K562 (cell line): ENCODE data around the gene KANK4. TPM values are rescaled to one million over a fixed set of nuclear protein-coding genes. Genes with fewer than 3 reads are reported as not detected.

ENCODE experiments used
- L3MBTL2 ChIP-seq: fragments of 450-650 bp; IDR thresholded peaks from 2 replicates; pipeline ENCODE4 v1.6.1; 2016; ENCODE audit warnings: mild to moderate bottlenecking, moderate library complexity
- ZNF407 ChIP-seq: fragments of 450-650 bp; IDR thresholded peaks from 2 replicates; pipeline ENCODE4 v1.6.1; 2016; ENCODE audit warnings: low read depth
- polyA plus RNA-seq, 8 experiments: library from polyadenylated mRNA; depleted of rRNA in 4 of 8; stranded (reverse) in 5 of 8; unstranded in 3 of 8; fragments of >200 nt; fragmentation: Nextera tagmentation in 2 of 8; fragmentation: Illumina TruSeq in 1 of 8; extraction: Ambion mirVana in 2 of 8; extraction: Trizol in 1 of 8; gene quantifications; 2 replicates each; pipeline versions ENCODE4 v1.2.1 to v1.2.3, GENCODE V29; 2011 to 2014; ENCODE audit warnings: inconsistent platforms in 1 of 8, missing spikeins in 1 of 8
- total RNA-seq, 7 experiments: library from RNA; depleted of rRNA in 6 of 7; stranded (reverse); fragments of >200 nt in 6 of 7; fragmentation: Illumina TruSeq in 2 of 7; extraction: Trizol in 2 of 7; gene quantifications; 2 replicates each; pipeline versions ENCODE4 v1.2.1 to v1.2.3, GENCODE V29; 2011 to 2021; ENCODE audit warnings: low replicate concordance in 1 of 7

KANK4 gene
- total and polyA plus RNA-seq, 9 of the 15 experiments (the other 6 are each of a cell fraction or from before 2014, with no cell fraction given): not detected

- no peak for TF ChIP-seq ZNF407
- no peak for TF ChIP-seq L3MBTL2
- TF ChIP-seq, all 486 proteins: peak for 0
Observed at GRCh38 chr1:62194651-62195544, 124.3 kb downstream of the KANK4 start, which contains the start of gene L1TD1 (continued).
